Left cardiac atrium (tissue), 4 donors: ENCODE results near the gene TRAK2. TPM values are rescaled to one million over a fixed set of nuclear protein-coding genes. Genes with fewer than 3 reads are reported as not detected.
"Not testable (repeated sequence)": the region's sequence is repeated elsewhere in the genome, so short reads cannot be mapped to it uniquely, and the experiment has no call there.

Experiments
- ATAC-seq, 2 donors: fragments of 200-7000 bp; cut with Tn5 transposase; one replicate each; pipeline ENCODE4 v1.9.1; 2020; ENCODE audit warnings: mild to moderate bottlenecking in 2 of 2, moderate library complexity in 2 of 2
- DNase-seq: peaks from one replicate; pipeline ENCODE4 v3.0.0-alpha.2; 2020
- intact Hi-C, 2 donors: fragments of 100-400 bp; cut with DNase I; formaldehyde crosslinking; loops; one replicate each; pipeline versions ENCODE4 v1.14.1 to v1.15.1; 2022 to 2023
- total RNA-seq, 2 donors: library from RNA; stranded (reverse); fragmentation: NEBNext Ultra II Directional; extraction: Animal tissue kit (Norgen Biotek cat#: 25700); gene quantifications; one replicate each; pipeline ENCODE4 v1.2.1, GENCODE V29; 2021
- donor health status: DM: no; HTN: yes; CAD: no.
- donor health status: DM: no; HTN: yes; CAD: no; lungs with severe emphysema.
- donor health status: DM: yes; HTN: yes; CAD: no.
- donor health status: Dilated cardiomyopathy.

The TRAK2 gene
- total RNA-seq, 2 donors from 2014 or later = 104 to 125 TPM

GRCh38 chr2:201428366-201428765 lies 22.9 kb downstream of the TRAK2 start:
- intact Hi-C loops, ATAC-seq, DNase-seq: not testable (repeated sequence)

- intact Hi-C loops = no loop called here
- ATAC-seq (no peak), DNase-seq (no peak)
These were observed 25.3 kb downstream of the TRAK2 start for GRCh38 chr2:201425952-201426351.

GRCh38 chr2:201420442-201421113 lies 30.7 kb downstream of the TRAK2 start:
- intact Hi-C loops = no loop called here
- DNase-seq = no peak
- peak in 1 of 2 donors; percentile 45 for ATAC-seq

- intact Hi-C loops = no loop called here
These were observed 31.3 kb downstream of the TRAK2 start for GRCh38 chr2:201419986-201420385.

GRCh38 chr2:201419057-201419635 lies 32.1 kb downstream of the TRAK2 start:
- intact Hi-C loops = no loop called here
- ATAC-seq (peak in 1 of 2 donors; percentile 29), DNase-seq (no peak)

More at GRCh38 chr2:201419986-201420385, 31.3 kb downstream of the TRAK2 start:
- ATAC-seq = no peak
- DNase-seq = no peak

- intact Hi-C loops = loop anchor here in 1 of 2 donors (2.0 kb wide), 1 partner anchor 36 kb away; the partner anchor contains the start of genes STRADB and TRAK2
- no peak for ATAC-seq
- DNase-seq = no peak
These were observed 36.1 kb downstream of the TRAK2 start for GRCh38 chr2:201415149-201415548.

- DNase-seq (no peak), ATAC-seq (peak; percentile 65 to 89)
- intact Hi-C loops = loop anchor here in 1 of 2 donors (2.0 kb wide), 1 partner anchor 36 kb away; the partner anchor contains the start of genes STRADB and TRAK2
These were observed 36.9 kb downstream of the TRAK2 start for GRCh38 chr2:201414099-201415023.

- ATAC-seq (no peak), DNase-seq (no peak)
- intact Hi-C loops = no loop called here
These were observed 37.7 kb downstream of the TRAK2 start for GRCh38 chr2:201413552-201413951.

GRCh38 chr2:201413143-201413542 lies 38.1 kb downstream of the TRAK2 start:
- ATAC-seq = peak; percentile 26 to 29
- no peak for DNase-seq
- intact Hi-C loops = no loop called here

GRCh38 chr2:201411421-201411820 lies 39.8 kb downstream of the TRAK2 start:
- intact Hi-C loops = no loop called here
- ATAC-seq (no peak), DNase-seq (no peak)

GRCh38 chr2:201408931-201409330 lies 42.3 kb downstream of the TRAK2 start:
- no peak for ATAC-seq
- DNase-seq = no peak
- intact Hi-C loops = loop anchor here in 1 of 2 donors (10.0 kb wide), 1 partner anchor 46 kb away; the partner anchor contains the start of genes STRADB and TRAK2

GRCh38 chr2:201407265-201407664 lies 44.0 kb downstream of the TRAK2 start:
- intact Hi-C loops = loop anchor here in 1 of 2 donors (10.0 kb wide), 1 partner anchor 48 kb away; the partner anchor contains the start of genes STRADB and TRAK2
- no peak for DNase-seq
- ATAC-seq = no peak

GRCh38 chr2:201406077-201406662 lies 45.1 kb downstream of the TRAK2 start:
- intact Hi-C loops = loop anchor here in 1 of 2 donors (10.0 kb wide), 1 partner anchor 49 kb away; the partner anchor contains the start of genes STRADB and TRAK2
- ATAC-seq (peak; percentile 51 to 67), DNase-seq (no peak)

GRCh38 chr2:201404699-201405280 lies 46.5 kb downstream of the TRAK2 start:
- ATAC-seq (no peak), DNase-seq (no peak)
- intact Hi-C loops = loop anchor here (5.0 to 10.0 kb wide), 2 partner anchors 48 to 50 kb away; partner anchors contain the start of genes STRADB (in 2 of the 2) and TRAK2 (in 2 of the 2)

GRCh38 chr2:201403880-201404279 lies 47.4 kb downstream of the TRAK2 start:
- intact Hi-C loops = loop anchor here (5.0 to 10.0 kb wide), 2 partner anchors 48 to 51 kb away; partner anchors contain the start of genes STRADB (in 2 of the 2) and TRAK2 (in 2 of the 2)
- peak in 1 of 2 donors; percentile 31 for ATAC-seq
- DNase-seq = no peak

GRCh38 chr2:201402651-201403562 lies 48.4 kb downstream of the TRAK2 start:
- intact Hi-C loops = loop anchor here (5.0 to 10.0 kb wide), 2 partner anchors 49 to 52 kb away; partner anchors contain the start of genes STRADB (in 2 of the 2) and TRAK2 (in 2 of the 2)
- ATAC-seq = peak in 1 of 2 donors; percentile 39
- no peak for DNase-seq

- intact Hi-C loops = loop anchor here (5.0 to 10.0 kb wide), 2 partner anchors 50 to 53 kb away; partner anchors contain the start of genes STRADB (in 2 of the 2) and TRAK2 (in 2 of the 2)
- DNase-seq = no peak
- ATAC-seq = no peak
These were observed 49.4 kb downstream of the TRAK2 start for GRCh38 chr2:201401815-201402214.
